GM18511 (cell line): ENCODE data around the gene FOXK2.

Experiments used
- ATAC-seq: cut with Tn5 transposase; IDR thresholded peaks from one replicate; pipeline ENCODE4 v1.9.1; 2021; ENCODE audit warnings: mild to moderate bottlenecking, moderate library complexity; ENCODE audit not compliant: unreplicated experiment

The FOXK2 gene

GRCh38 chr17:82586576-82587233, 67.2 kb downstream of the FOXK2 start:
- no peak for ATAC-seq

- no peak for ATAC-seq
Observed at GRCh38 chr17:82587234-82588086, 67.9 kb downstream of the FOXK2 start.

- ATAC-seq: no peak
Observed at GRCh38 chr17:82588266-82589175, 69.0 kb downstream of the FOXK2 start.

GRCh38 chr17:82589851-82590180, 70.3 kb downstream of the FOXK2 start:
- no peak for ATAC-seq

GRCh38 chr17:82590216-82590615, 70.7 kb downstream of the FOXK2 start:
- ATAC-seq: no peak

GRCh38 chr17:82590881-82591539, 71.5 kb downstream of the FOXK2 start:
- ATAC-seq: no peak

- no peak for ATAC-seq
Observed at GRCh38 chr17:82592289-82592766, 72.8 kb downstream of the FOXK2 start.

GRCh38 chr17:82592767-82593589, 73.4 kb downstream of the FOXK2 start:
- no peak for ATAC-seq

- no peak for ATAC-seq
Observed at GRCh38 chr17:82593590-82594087, 74.1 kb downstream of the FOXK2 start.

GRCh38 chr17:82594571-82594970, 75.0 kb downstream of the FOXK2 start:
- ATAC-seq: no peak

- ATAC-seq: no peak
Observed at GRCh38 chr17:82595893-82596292, 76.4 kb downstream of the FOXK2 start.

- ATAC-seq: no peak
Observed at GRCh38 chr17:82596296-82596695, 76.8 kb downstream of the FOXK2 start.

- no peak for ATAC-seq
Observed at GRCh38 chr17:82596837-82597672, 77.5 kb downstream of the FOXK2 start.

- no peak for ATAC-seq
Observed at GRCh38 chr17:82598256-82599119, 79.0 kb downstream of the FOXK2 start.

- no peak for ATAC-seq
Observed at GRCh38 chr17:82599674-82600661, 80.4 kb downstream of the FOXK2 start.

- no peak for ATAC-seq
Observed at GRCh38 chr17:82600731-82601446, 81.4 kb downstream of the FOXK2 start.
